GM23338 (cell line): Measurements from ENCODE around the gene CRACR2B. TPM values are rescaled to one million over a fixed set of nuclear protein-coding genes. Genes with fewer than 3 reads are reported as not detected.
A peak's percentile ranks its signal among the peaks of the same experiment; 100 is the strongest.

Experiments used
- ATAC-seq: fragments of 200-7000 bp; cut with Tn5 transposase; 3 replicates; pipeline ENCODE4 v1.9.1; 2020
- DNase-seq: peaks from one replicate; pipeline ENCODE4 v3.0.0-alpha.2; 2015; ENCODE audit warnings: low spot score
- H2AFZ ChIP-seq: fragments of 200-600 bp; sonication (generic); 2 replicates; pipeline ENCODE4 v1.8.0; 2016; ENCODE audit warnings: antibody characterized with exemption, mild to moderate bottlenecking, moderate library complexity
- H3F3A ChIP-seq: fragments of 200-600 bp; sonication (generic); replicated peaks from 2 replicates; pipeline ENCODE4 v1.8.0; 2017; ENCODE audit warnings: antibody characterized with exemption, mixed run types, low read depth
- H3K27ac ChIP-seq: fragments of 200-600 bp; sonication (generic); 2 replicates; pipeline ENCODE4 v1.6.1; 2016; ENCODE audit warnings: low read depth
- H3K27me3 ChIP-seq: fragments of 200-600 bp; sonication (generic); 2 replicates; pipeline ENCODE4 v1.8.0; 2016; ENCODE audit warnings: mild to moderate bottlenecking, mixed run types, moderate library complexity; ENCODE audit not compliant: insufficient read depth
- H3K36me3 ChIP-seq: fragments of 200-600 bp; sonication (generic); 2 replicates; pipeline ENCODE4 v1.8.0; 2016; ENCODE audit warnings: mild to moderate bottlenecking; ENCODE audit not compliant: insufficient read depth
- H3K4me1 ChIP-seq: fragments of 200-600 bp; sonication (generic); 2 replicates; pipeline ENCODE4 v1.8.0; 2016; ENCODE audit warnings: mild to moderate bottlenecking, moderate library complexity; ENCODE audit not compliant: insufficient read depth
- H3K4me2 ChIP-seq: fragments of 200-600 bp; sonication (generic); 2 replicates; pipeline ENCODE4 v1.7.1; 2017; ENCODE audit warnings: mixed run types
- H3K4me3 ChIP-seq: fragments of 200-600 bp; sonication (generic); 2 replicates; pipeline ENCODE4 v1.6.1; 2016; ENCODE audit warnings: mixed run types
- H3K79me2 ChIP-seq: fragments of 200-600 bp; sonication (generic); replicated peaks from 2 replicates; pipeline ENCODE4 v1.8.0; 2017; ENCODE audit warnings: mild to moderate bottlenecking; ENCODE audit not compliant: insufficient read depth
- H3K9me2 ChIP-seq: fragments of 200-600 bp; sonication (generic); 2 replicates; pipeline ENCODE4 v1.8.0; 2017; ENCODE audit not compliant: insufficient read depth
- H4K20me1 ChIP-seq: fragments of 200-600 bp; sonication (generic); replicated peaks from 2 replicates; pipeline ENCODE4 v1.8.0; 2017; ENCODE audit warnings: mild to moderate bottlenecking; ENCODE audit not compliant: insufficient read depth
- H3K27ac Mint-ChIP-seq: 2 replicates; pipeline ENCODE4 v1.8.0; 2020; ENCODE audit warnings: inconsistent platforms, mild to moderate bottlenecking, moderate library complexity, mixed read lengths
- H3K27me3 Mint-ChIP-seq: 3 replicates; pipeline ENCODE4 v1.8.0; 2022; ENCODE audit warnings: low read depth, mild to moderate bottlenecking, moderate library complexity, mixed read lengths, inconsistent platforms; ENCODE audit not compliant: insufficient read depth, poor library complexity
- H3K36me3 Mint-ChIP-seq: 3 replicates; pipeline ENCODE4 v1.8.0; 2021; ENCODE audit warnings: low read depth, mild to moderate bottlenecking, inconsistent platforms, moderate library complexity, mixed read lengths
- H3K4me1 Mint-ChIP-seq: 3 replicates; pipeline ENCODE4 v1.8.0; 2020; ENCODE audit warnings: mild to moderate bottlenecking, inconsistent platforms, mixed read lengths
- H3K4me3 Mint-ChIP-seq: 3 replicates; pipeline ENCODE4 v1.8.0; 2021; ENCODE audit warnings: moderate library complexity, mild to moderate bottlenecking, inconsistent platforms, mixed read lengths
- H3K9me3 Mint-ChIP-seq: 3 replicates; pipeline ENCODE4 v1.8.0; 2020; ENCODE audit warnings: moderate library complexity, mild to moderate bottlenecking, inconsistent platforms, mixed read lengths
- CREB1 ChIP-seq: fragments of 250-450 bp; sonication (Bioruptor Pico); IDR thresholded peaks from 2 replicates; pipeline ENCODE4 v1.5.0; 2020; ENCODE audit warnings: low read depth, mild to moderate bottlenecking, moderate library complexity
- EZH2 ChIP-seq: fragments of 200-600 bp; sonication (generic); IDR thresholded peaks from one replicate; pipeline ENCODE4 v1.8.0; 2017; ENCODE audit warnings: antibody characterized with exemption, mild to moderate bottlenecking, low read depth; ENCODE audit not compliant: unreplicated experiment
- EZH2phosphoT487 ChIP-seq: fragments of 200-600 bp; sonication (generic); IDR thresholded peaks from one replicate; pipeline ENCODE4 v1.8.1; 2018; ENCODE audit warnings: antibody characterized with exemption; ENCODE audit not compliant: unreplicated experiment
- NANOG ChIP-seq: IDR thresholded peaks from 2 replicates; pipeline ENCODE4 v1.6.1; 2016; ENCODE audit warnings: antibody characterized with exemption, borderline replicate concordance
- ZNF331 ChIP-seq: fragments of 250-450 bp; sonication (Bioruptor Pico); IDR thresholded peaks from 2 replicates; pipeline ENCODE4 v1.5.0; 2020; ENCODE audit warnings: low read depth, mild to moderate bottlenecking, moderate library complexity
- polyA plus RNA-seq: library from polyadenylated mRNA; unstranded; fragments of >200 nt; fragmentation: Nextera tagmentation; extraction: Ambion mirVana; gene quantifications from 2 replicates; pipeline ENCODE4 v1.2.1, GENCODE V29; 2016
- total RNA-seq: library from RNA; depleted of rRNA; stranded (reverse); fragments of >200 nt; shearing (Covaris generic); gene quantifications from 2 replicates; pipeline ENCODE4 v1.2.3, GENCODE V29; 2014
- TF ChIP-seq, protein P1 (sequence below): fragments of 250-450 bp; sonication (Bioruptor Pico); IDR thresholded peaks from 2 replicates; pipeline ENCODE4 v1.5.0; 2020; ENCODE audit warnings: mild to moderate bottlenecking, moderate library complexity
- TF ChIP-seq, protein P2 (sequence below), 2 experiments: fragments of 200-600 bp in 1 of 2; sonication (generic) in 1 of 2; conservative IDR thresholded peaks; 2 replicates each; pipeline versions ENCODE4 v1.5.1 to v1.6.1; 2016 to 2017; ENCODE audit warnings: antibody characterized with exemption in 2 of 2, low read depth in 2 of 2, mild to moderate bottlenecking in 2 of 2, moderate library complexity in 1 of 2
- TF ChIP-seq, protein P3 (sequence below): IDR thresholded peaks from one replicate; pipeline ENCODE4 v1.6.1; 2018; ENCODE audit warnings: antibody characterized with exemption; ENCODE audit not compliant: unreplicated experiment

The CRACR2B gene
- total and polyA plus RNA-seq, 2 experiments from 2014 or later, result 55.9 to 64.1 TPM

DNA sequence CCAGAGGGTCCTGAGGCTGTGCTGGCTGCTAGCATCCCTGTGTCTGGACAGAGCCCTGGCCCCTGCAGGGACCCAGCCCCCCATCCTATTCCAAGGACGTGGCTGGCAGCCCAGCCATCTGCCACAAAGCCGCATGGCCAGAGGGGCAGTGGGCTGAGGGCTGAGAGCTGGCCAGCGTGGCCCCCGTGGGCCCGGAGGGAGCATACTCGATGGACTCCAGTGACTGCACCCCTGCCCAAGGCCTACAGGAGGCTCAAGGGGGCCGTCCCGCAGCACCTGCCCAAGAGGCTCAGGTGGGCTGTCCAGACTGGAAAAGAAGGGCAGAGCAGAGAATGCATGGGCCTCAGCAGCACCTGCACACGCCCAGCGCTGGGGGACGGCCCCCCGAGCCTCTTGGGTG, 28.1 kb downstream of the CRACR2B start (continued):
- TF ChIP-seq, protein P1, sequence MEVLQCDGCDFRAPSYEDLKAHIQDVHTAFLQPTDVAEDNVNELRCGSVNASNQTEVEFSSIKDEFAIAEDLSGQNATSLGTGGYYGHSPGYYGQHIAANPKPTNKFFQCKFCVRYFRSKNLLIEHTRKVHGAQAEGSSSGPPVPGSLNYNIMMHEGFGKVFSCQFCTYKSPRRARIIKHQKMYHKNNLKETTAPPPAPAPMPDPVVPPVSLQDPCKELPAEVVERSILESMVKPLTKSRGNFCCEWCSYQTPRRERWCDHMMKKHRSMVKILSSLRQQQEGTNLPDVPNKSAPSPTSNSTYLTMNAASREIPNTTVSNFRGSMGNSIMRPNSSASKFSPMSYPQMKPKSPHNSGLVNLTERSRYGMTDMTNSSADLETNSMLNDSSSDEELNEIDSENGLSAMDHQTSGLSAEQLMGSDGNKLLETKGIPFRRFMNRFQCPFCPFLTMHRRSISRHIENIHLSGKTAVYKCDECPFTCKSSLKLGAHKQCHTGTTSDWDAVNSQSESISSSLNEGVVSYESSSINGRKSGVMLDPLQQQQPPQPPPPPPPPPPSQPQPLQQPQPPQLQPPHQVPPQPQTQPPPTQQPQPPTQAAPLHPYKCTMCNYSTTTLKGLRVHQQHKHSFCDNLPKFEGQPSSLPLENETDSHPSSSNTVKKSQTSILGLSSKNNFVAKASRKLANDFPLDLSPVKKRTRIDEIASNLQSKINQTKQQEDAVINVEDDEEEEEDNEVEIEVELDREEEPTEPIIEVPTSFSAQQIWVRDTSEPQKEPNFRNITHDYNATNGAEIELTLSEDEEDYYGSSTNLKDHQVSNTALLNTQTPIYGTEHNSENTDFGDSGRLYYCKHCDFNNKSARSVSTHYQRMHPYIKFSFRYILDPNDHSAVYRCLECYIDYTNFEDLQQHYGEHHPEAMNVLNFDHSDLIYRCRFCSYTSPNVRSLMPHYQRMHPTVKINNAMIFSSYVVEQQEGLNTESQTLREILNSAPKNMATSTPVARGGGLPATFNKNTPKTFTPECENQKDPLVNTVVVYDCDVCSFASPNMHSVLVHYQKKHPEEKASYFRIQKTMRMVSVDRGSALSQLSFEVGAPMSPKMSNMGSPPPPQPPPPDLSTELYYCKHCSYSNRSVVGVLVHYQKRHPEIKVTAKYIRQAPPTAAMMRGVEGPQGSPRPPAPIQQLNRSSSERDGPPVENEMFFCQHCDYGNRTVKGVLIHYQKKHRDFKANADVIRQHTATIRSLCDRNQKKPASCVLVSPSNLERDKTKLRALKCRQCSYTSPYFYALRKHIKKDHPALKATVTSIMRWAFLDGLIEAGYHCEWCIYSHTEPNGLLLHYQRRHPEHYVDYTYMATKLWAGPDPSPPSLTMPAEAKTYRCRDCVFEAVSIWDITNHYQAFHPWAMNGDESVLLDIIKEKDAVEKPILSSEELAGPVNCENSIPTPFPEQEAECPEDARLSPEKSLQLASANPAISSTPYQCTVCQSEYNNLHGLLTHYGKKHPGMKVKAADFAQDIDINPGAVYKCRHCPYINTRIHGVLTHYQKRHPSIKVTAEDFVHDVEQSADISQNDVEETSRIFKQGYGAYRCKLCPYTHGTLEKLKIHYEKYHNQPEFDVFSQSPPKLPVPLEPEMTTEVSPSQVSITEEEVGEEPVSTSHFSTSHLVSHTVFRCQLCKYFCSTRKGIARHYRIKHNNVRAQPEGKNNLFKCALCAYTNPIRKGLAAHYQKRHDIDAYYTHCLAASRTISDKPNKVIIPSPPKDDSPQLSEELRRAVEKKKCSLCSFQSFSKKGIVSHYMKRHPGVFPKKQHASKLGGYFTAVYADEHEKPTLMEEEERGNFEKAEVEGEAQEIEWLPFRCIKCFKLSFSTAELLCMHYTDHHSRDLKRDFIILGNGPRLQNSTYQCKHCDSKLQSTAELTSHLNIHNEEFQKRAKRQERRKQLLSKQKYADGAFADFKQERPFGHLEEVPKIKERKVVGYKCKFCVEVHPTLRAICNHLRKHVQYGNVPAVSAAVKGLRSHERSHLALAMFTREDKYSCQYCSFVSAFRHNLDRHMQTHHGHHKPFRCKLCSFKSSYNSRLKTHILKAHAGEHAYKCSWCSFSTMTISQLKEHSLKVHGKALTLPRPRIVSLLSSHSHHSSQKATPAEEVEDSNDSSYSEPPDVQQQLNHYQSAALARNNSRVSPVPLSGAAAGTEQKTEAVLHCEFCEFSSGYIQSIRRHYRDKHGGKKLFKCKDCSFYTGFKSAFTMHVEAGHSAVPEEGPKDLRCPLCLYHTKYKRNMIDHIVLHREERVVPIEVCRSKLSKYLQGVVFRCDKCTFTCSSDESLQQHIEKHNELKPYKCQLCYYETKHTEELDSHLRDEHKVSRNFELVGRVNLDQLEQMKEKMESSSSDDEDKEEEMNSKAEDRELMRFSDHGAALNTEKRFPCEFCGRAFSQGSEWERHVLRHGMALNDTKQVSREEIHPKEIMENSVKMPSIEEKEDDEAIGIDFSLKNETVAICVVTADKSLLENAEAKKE (CRISPR knock-in tag), result no peak
- TF ChIP-seq EZH2, result no peak
- no peak for TF ChIP-seq ZNF331

DNA sequence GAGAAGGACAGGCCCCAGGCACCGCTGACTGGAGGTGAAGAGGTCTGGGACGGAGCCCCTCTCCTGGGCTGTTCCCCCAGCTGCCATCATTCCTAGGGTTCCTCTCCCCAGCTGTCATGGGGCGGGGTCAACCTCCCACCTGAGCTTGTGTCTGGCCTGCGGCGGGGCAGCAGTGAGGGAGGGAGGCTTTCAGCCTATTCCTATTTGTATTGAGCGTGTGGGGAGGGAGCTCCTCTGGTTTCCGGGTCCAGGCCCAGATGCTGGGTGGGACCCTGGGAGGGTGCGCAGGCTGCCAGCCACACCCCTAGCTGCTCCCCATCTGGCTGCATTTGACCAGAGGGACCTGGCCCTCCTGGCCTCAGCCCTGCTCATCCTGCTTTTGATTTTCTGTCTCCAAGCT, 28.7 kb downstream of the CRACR2B start:
- H3K4me1 ChIP-seq, result peaks cover 14% of the 10 kb centered on the region
- Mint-ChIP-seq H3K27ac (no peak overlapping the region), H3K36me3 (peaks cover 3% of the 10 kb centered on the region; the same call in 1 of the 3 replicates), H3K4me1 (peaks cover 25% of the 10 kb centered on the region), H3K4me3 (no peak overlapping the region; the same call in 2 of the 3 replicates), H3K9me3 (no peaks in the 10 kb centered on the region), H3K27me3 (peaks cover 18% of the 10 kb centered on the region)
- DNase-seq (no peak), ATAC-seq (peak; percentile 8)
- H3K27ac ChIP-seq, result no peak overlapping the region
- H3F3A ChIP-seq, result peaks cover 7% of the 10 kb centered on the region
- H3K4me2 ChIP-seq, result no peak overlapping the region; the same call in 1 of the 2 replicates
- H2AFZ ChIP-seq, result no peak overlapping the region
- 0 out of 2 replicates have a peak, but pooled peaks cover 3% of the 10 kb centered on the region for H3K79me2 ChIP-seq
- H3K4me3 ChIP-seq, result no peak overlapping the region
- no peaks in the 10 kb centered on the region for H3K36me3 ChIP-seq
- H3K27me3 ChIP-seq, result no peaks in the 10 kb centered on the region
- no peaks in the 10 kb centered on the region for H3K9me2 ChIP-seq
- H4K20me1 ChIP-seq, result peaks cover 25% of the 10 kb centered on the region
- no peak for TF ChIP-seq NANOG
- TF ChIP-seq, protein P2, sequence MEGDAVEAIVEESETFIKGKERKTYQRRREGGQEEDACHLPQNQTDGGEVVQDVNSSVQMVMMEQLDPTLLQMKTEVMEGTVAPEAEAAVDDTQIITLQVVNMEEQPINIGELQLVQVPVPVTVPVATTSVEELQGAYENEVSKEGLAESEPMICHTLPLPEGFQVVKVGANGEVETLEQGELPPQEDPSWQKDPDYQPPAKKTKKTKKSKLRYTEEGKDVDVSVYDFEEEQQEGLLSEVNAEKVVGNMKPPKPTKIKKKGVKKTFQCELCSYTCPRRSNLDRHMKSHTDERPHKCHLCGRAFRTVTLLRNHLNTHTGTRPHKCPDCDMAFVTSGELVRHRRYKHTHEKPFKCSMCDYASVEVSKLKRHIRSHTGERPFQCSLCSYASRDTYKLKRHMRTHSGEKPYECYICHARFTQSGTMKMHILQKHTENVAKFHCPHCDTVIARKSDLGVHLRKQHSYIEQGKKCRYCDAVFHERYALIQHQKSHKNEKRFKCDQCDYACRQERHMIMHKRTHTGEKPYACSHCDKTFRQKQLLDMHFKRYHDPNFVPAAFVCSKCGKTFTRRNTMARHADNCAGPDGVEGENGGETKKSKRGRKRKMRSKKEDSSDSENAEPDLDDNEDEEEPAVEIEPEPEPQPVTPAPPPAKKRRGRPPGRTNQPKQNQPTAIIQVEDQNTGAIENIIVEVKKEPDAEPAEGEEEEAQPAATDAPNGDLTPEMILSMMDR (conservative IDR thresholded peaks at IDR 0.05; ENCODE audit: low read depth in 2 of 2), result no peak
- no peak for TF ChIP-seq EZH2phosphoT487
- no peak for TF ChIP-seq CREB1 (CRISPR knock-in tag)
- TF ChIP-seq, protein P3, sequence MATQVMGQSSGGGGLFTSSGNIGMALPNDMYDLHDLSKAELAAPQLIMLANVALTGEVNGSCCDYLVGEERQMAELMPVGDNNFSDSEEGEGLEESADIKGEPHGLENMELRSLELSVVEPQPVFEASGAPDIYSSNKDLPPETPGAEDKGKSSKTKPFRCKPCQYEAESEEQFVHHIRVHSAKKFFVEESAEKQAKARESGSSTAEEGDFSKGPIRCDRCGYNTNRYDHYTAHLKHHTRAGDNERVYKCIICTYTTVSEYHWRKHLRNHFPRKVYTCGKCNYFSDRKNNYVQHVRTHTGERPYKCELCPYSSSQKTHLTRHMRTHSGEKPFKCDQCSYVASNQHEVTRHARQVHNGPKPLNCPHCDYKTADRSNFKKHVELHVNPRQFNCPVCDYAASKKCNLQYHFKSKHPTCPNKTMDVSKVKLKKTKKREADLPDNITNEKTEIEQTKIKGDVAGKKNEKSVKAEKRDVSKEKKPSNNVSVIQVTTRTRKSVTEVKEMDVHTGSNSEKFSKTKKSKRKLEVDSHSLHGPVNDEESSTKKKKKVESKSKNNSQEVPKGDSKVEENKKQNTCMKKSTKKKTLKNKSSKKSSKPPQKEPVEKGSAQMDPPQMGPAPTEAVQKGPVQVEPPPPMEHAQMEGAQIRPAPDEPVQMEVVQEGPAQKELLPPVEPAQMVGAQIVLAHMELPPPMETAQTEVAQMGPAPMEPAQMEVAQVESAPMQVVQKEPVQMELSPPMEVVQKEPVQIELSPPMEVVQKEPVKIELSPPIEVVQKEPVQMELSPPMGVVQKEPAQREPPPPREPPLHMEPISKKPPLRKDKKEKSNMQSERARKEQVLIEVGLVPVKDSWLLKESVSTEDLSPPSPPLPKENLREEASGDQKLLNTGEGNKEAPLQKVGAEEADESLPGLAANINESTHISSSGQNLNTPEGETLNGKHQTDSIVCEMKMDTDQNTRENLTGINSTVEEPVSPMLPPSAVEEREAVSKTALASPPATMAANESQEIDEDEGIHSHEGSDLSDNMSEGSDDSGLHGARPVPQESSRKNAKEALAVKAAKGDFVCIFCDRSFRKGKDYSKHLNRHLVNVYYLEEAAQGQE, result no peak
